Retinal pigment epithelial cell (primary cell): Measurements from ENCODE around the gene KCNN3.

Experiments used
- DNase-seq: peaks from one replicate; pipeline ENCODE4 v3.0.0-alpha.2; 2010; ENCODE audit warnings: low read depth
- H3K4me3 ChIP-seq: 2 replicates; pipeline ENCODE4 v1.5.1; 2011; ENCODE audit warnings: mild to moderate bottlenecking, low read length, control low read depth, moderate library complexity
- CTCF ChIP-seq: conservative IDR thresholded peaks from 2 replicates; pipeline ENCODE4 v1.5.1; 2011; ENCODE audit warnings: low read depth, low read length, control low read depth, inconsistent platforms

The KCNN3 gene

GRCh38 chr1:154845879-154846278 is 24.2 kb downstream of the KCNN3 start:
- H3K4me3 ChIP-seq = no peak overlapping the region
- TF ChIP-seq CTCF = no peak
- DNase-seq = no peak

GRCh38 chr1:154845174-154845573 is 24.9 kb downstream of the KCNN3 start:
- H3K4me3 ChIP-seq = no peak overlapping the region
- no peak for DNase-seq
- no peak for TF ChIP-seq CTCF

GRCh38 chr1:154844297-154844681 is 25.8 kb downstream of the KCNN3 start:
- DNase-seq = no peak
- H3K4me3 ChIP-seq = no peak overlapping the region
- no peak for TF ChIP-seq CTCF

- no peak overlapping the region for H3K4me3 ChIP-seq
- DNase-seq = no peak
- TF ChIP-seq CTCF = no peak
Measured at GRCh38 chr1:154843636-154844296, 26.3 kb downstream of the KCNN3 start.

- no peak for DNase-seq
- no peak for TF ChIP-seq CTCF
- no peak overlapping the region for H3K4me3 ChIP-seq
Measured at GRCh38 chr1:154842635-154843034, 27.4 kb downstream of the KCNN3 start.

GRCh38 chr1:154841384-154841783 is 28.7 kb downstream of the KCNN3 start:
- no peak overlapping the region for H3K4me3 ChIP-seq
- no peak for DNase-seq
- no peak for TF ChIP-seq CTCF
